HL-60 (cell line): Measurements from ENCODE around the gene SLC66A3.

Experiments used
- DNase-seq, 2 experiments: peaks; one replicate each; pipeline ENCODE4 v3.0.0-alpha.2; 2010 to 2020; ENCODE audit warnings: low read depth in 1 of 2, low spot score in 1 of 2
- H3K27ac ChIP-seq: fragments of 250-450 bp; sonication (Bioruptor Pico); replicated peaks from 2 replicates; pipeline ENCODE4 v1.5.1; 2020; ENCODE audit warnings: mild to moderate bottlenecking, moderate library complexity
- H3K27me3 ChIP-seq: fragments of 250-450 bp; sonication (Bioruptor Pico); 2 replicates; pipeline ENCODE4 v1.5.1; 2021; ENCODE audit warnings: mild to moderate bottlenecking, moderate library complexity; ENCODE audit not compliant: insufficient read depth, poor library complexity, severe bottlenecking
- H3K4me3 ChIP-seq: replicated peaks from 2 replicates; pipeline ENCODE4 v1.5.1; 2011; ENCODE audit warnings: mild to moderate bottlenecking, control low read depth, low read length; ENCODE audit not compliant: insufficient read depth
- GABPA ChIP-seq: IDR thresholded peaks from 2 replicates; pipeline ENCODE4 v1.6.1; 2012; ENCODE audit warnings: low read depth
- POLR2AphosphoS5 ChIP-seq: IDR thresholded peaks from 2 replicates; pipeline ENCODE4 v1.6.1; 2012; ENCODE audit warnings: low read depth
- SPI1 ChIP-seq: IDR thresholded peaks from 2 replicates; pipeline ENCODE4 v1.6.1; 2012; ENCODE audit warnings: low read depth, mild to moderate bottlenecking, borderline replicate concordance
- TF ChIP-seq, protein P1 (sequence below): IDR thresholded peaks from 2 replicates; pipeline ENCODE4 v1.6.1; 2012; ENCODE audit warnings: low read depth; ENCODE audit not compliant: insufficient replicate concordance
- TF ChIP-seq, protein P2 (sequence below): IDR thresholded peaks from one replicate; pipeline ENCODE4 v1.5.1; 2011; ENCODE audit warnings: low read length, control low read depth, inconsistent platforms; ENCODE audit not compliant: insufficient read depth

The SLC66A3 gene

DNA sequence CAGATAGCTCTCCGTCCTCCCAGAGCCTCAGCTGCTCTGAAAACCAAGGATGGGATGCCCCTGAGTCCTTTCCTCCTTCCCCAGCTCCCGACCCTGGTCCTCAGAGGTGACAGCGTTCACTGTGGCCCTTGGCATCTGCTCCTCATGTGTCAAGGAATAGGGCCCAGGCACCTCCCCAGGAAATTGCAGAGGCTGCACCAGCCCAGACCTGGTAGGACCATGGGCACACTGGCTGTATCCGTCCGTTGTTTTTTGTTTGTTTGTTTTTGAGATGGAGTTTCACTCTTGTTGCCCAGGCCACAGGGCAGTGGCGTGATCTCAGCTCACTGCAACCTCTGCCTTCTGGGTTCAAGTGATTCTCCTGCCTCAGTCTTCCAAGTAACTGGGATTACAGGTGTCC, 37.5 kb upstream of the SLC66A3 start:
- DNase-seq: no peak
- Histone ChIP-seq H3K27ac (no peak overlapping the region), H3K4me3 (no peak overlapping the region), H3K27me3 (no peaks in the 10 kb centered on the region)
- TF ChIP-seq SPI1: no peak
- no peak for TF ChIP-seq POLR2AphosphoS5
- TF ChIP-seq, protein P1, sequence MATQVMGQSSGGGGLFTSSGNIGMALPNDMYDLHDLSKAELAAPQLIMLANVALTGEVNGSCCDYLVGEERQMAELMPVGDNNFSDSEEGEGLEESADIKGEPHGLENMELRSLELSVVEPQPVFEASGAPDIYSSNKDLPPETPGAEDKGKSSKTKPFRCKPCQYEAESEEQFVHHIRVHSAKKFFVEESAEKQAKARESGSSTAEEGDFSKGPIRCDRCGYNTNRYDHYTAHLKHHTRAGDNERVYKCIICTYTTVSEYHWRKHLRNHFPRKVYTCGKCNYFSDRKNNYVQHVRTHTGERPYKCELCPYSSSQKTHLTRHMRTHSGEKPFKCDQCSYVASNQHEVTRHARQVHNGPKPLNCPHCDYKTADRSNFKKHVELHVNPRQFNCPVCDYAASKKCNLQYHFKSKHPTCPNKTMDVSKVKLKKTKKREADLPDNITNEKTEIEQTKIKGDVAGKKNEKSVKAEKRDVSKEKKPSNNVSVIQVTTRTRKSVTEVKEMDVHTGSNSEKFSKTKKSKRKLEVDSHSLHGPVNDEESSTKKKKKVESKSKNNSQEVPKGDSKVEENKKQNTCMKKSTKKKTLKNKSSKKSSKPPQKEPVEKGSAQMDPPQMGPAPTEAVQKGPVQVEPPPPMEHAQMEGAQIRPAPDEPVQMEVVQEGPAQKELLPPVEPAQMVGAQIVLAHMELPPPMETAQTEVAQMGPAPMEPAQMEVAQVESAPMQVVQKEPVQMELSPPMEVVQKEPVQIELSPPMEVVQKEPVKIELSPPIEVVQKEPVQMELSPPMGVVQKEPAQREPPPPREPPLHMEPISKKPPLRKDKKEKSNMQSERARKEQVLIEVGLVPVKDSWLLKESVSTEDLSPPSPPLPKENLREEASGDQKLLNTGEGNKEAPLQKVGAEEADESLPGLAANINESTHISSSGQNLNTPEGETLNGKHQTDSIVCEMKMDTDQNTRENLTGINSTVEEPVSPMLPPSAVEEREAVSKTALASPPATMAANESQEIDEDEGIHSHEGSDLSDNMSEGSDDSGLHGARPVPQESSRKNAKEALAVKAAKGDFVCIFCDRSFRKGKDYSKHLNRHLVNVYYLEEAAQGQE: no peak
- no peak for TF ChIP-seq GABPA
- TF ChIP-seq, protein P2, sequence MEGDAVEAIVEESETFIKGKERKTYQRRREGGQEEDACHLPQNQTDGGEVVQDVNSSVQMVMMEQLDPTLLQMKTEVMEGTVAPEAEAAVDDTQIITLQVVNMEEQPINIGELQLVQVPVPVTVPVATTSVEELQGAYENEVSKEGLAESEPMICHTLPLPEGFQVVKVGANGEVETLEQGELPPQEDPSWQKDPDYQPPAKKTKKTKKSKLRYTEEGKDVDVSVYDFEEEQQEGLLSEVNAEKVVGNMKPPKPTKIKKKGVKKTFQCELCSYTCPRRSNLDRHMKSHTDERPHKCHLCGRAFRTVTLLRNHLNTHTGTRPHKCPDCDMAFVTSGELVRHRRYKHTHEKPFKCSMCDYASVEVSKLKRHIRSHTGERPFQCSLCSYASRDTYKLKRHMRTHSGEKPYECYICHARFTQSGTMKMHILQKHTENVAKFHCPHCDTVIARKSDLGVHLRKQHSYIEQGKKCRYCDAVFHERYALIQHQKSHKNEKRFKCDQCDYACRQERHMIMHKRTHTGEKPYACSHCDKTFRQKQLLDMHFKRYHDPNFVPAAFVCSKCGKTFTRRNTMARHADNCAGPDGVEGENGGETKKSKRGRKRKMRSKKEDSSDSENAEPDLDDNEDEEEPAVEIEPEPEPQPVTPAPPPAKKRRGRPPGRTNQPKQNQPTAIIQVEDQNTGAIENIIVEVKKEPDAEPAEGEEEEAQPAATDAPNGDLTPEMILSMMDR: no peak

DNA sequence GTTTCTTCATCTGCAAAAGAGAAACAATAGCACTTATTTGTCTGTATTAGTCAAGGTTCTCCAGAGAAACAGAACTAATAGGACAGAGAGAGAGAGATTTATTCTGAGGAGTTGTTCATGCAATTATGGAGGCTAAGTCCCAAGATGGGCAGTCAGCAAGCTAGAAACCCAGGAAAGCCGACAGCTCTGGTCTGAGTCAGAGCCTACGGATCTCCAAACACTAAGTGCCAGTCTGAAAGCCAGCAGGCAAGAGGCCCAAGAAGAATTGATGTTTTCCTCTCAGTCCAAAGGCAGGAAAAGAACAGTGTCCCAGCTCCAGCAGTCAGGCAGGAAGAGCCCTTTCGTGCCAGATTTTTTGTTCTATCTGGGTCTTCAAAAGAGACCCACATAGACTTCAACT, 36.5 kb upstream of the SLC66A3 start:
- no peaks in the 10 kb centered on the region for H3K27me3 ChIP-seq
- H3K4me3 ChIP-seq: no peak overlapping the region
- DNase-seq: no peak
- no peak overlapping the region for H3K27ac ChIP-seq
- TF ChIP-seq, protein P1: no peak
- TF ChIP-seq SPI1 (no peak), POLR2AphosphoS5 (no peak), GABPA (no peak)
- TF ChIP-seq, protein P2: no peak

DNA sequence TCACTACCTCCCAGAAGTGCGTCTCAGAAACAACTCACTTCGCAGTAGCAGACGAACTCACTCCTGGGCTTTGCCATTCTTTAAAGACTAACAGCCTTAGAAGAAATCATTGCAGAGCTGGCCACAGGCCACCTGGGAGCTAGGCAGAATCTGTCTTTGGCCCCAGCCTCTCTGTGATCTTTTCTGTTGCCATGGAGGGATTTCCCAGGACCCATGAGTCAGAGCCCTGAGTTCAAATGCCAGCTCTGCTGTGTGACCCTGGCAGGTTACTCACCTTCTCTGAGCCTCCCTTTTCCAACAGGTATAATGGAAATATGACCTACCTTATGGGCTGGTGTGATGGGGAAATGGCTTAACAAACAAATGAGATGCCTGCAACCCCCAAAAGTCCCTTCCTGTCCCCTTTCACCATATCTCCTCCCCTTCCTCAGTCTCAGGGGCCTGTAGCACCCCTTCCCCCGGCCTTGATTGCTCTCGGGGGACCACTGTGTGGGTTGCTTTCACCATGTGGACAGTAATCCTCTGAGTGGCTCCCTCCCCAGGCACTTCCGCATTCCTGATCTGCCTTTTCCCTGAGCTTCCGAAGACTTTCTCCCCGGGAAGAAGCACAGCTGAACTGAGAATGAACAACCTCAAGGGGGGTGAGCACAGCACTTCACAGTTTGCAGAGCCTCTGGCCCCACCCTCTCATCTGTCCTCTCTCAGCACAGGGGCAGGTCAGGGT, 34.0 kb upstream of the SLC66A3 start:
- TF ChIP-seq, protein P2: no peak
- TF ChIP-seq SPI1 (peak; percentile 78), POLR2AphosphoS5 (no peak), GABPA (no peak)
- TF ChIP-seq, protein P1: no peak
- no peak for DNase-seq
- Histone ChIP-seq H3K27me3 (no peaks in the 10 kb centered on the region), H3K4me3 (no peak overlapping the region), H3K27ac (no peak overlapping the region)
